Fibroblast of lung (primary cell): ENCODE results near the gene ITGB3.

Experiments used
- CTCF ChIP-seq, 2 donors: IDR thresholded peaks in 1 of 2; conservative IDR thresholded peaks in 1 of 2; 1 replicate in 1 of 2; 2 replicates in 1 of 2; pipeline ENCODE4 v1.5.1; 2011 to 2012; ENCODE audit warnings: low read length in 2 of 2, control low read depth in 1 of 2, inconsistent platforms in 1 of 2, low read depth in 1 of 2, mild to moderate bottlenecking in 1 of 2
- EZH2 ChIP-seq: IDR thresholded peaks from 2 replicates; pipeline ENCODE4 v1.5.1; 2012; ENCODE audit warnings: low read length, control low read depth, mild to moderate bottlenecking; ENCODE audit errors: missing control alignments

GRCh38 chr17:47204722-47205418 is 48.8 kb upstream of the ITGB3 start:
- TF ChIP-seq CTCF (conservative IDR thresholded peaks at IDR 0.05 in 1 of 2, IDR thresholded peaks at IDR 0.05 in 1 of 2; ENCODE audit: low read depth in 1 of 2, low read length in 2 of 2): no peak
- TF ChIP-seq EZH2: no peak
